HG02970 (cell line): ENCODE results near the gene SLC29A2.
"Not testable (repeated sequence)": the region's sequence is repeated elsewhere in the genome, so short reads cannot be mapped to it uniquely, and the experiment has no call there.

Source experiments
- ATAC-seq: cut with Tn5 transposase; IDR thresholded peaks from one replicate; pipeline ENCODE4 v1.9.1; 2021; ENCODE audit warnings: mild to moderate bottlenecking, moderate library complexity, moderate number of reproducible peaks; ENCODE audit not compliant: unreplicated experiment, low FRiP score

Gene SLC29A2

DNA sequence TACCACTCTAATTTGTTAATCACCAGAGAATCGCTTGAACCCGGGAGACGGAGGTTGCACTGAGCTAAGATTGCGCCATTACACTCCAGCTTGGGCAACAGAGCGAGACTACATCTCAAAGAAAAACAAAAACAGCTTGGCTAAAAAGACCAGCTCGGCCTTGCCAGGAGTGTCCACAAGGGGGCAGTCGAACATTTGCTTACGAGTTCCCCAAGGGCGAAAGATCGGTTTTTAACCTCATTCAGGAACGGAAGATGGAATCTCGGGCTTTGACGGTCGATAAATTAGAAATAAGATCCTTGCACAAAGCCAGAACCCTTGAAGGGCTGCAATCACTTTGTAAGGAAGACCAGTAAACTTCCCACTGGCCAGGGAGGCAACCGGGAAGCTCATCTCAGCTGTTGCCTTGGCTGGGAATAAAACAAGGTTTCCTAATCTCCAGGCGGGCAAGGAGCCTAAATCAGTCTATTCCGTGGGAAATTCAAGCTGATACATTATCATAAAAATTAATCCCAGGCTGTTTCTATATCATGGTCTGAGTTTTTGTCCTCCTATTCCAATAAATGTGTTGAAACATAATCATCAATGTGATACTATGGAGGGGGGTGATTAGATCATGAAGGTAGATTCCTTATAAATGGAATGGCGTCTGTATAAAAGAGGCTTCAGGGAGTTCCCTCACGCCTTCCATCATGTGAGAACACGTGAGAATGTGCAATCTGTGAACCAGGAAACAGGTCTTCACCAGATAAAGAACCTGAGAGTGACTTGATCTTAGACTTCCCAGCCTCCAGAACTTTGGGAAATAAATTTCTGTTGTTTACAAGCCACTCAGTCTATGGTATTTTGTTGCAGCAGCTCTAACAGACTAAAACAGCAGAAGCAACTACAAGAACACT lies 14.9 kb upstream of the SLC29A2 start:
- no peak for ATAC-seq

DNA sequence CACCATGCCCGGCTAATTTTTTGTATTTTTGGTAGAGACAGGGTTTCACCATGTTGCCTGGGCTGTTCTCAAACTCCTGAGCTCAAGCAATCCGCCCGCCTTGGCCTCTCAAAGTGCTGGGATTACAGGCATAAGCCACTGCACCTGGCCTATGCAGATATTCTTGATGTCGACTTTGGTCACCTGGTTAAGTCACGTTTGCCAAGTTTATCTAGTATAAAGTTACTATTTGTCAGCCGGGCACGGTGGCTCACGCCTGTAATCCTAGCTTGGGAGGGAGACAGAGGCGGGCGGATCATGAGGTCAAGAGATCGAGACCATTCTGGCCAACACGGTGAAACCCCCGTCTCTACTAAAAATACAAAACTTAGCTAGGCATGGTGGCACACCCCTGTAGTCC lies 12.8 kb upstream of the SLC29A2 start:
- ATAC-seq = not testable (repeated sequence)

DNA sequence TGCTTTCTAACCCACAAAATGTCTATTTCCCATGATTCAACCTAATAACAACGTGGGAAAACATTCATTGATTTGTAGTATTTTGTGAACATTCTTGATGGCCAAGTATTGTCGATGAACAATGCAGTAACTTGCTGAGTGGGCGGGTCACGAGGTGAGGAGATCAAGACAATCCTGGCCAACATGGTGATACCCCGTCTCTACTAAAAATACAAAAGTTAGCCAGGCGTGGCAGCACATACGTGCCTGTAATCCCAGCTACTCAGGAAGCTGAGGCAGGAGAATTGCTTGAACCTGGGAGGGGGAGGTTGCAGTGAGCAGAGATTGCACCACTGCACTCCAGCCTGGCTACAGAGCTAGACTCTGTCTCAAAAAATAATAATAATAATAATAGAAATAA lies 8.7 kb upstream of the SLC29A2 start:
- not testable (repeated sequence) for ATAC-seq

DNA sequence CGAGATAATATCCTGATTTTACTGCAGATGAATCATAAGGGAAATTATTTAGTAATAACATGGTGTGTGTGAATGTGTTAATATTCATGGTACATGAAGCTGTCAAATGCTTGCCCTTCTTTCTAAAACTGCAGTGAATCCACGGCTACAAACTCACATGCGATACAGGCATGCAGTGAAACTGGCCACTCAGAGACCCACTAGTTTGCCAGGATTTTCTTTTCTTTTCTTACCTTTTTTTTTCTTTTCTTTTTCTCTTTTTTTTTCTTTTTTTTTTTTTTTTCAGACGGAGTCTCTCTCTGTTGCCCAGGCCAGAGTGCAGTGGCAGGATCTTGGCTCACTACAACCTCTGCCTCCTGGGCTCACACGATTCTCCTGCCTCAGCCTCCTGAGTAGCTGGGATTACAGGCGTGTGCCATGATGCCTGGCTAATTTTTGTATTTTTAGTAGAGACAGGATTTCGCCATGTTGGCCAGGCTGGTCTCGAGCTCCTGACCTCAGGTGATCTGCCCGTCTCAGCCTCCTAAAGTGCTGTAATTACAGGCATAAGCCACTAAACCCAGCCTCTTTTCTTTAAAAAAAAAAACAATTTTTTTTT lies 2.2 kb upstream of the SLC29A2 start:
- ATAC-seq = not testable (repeated sequence)

DNA sequence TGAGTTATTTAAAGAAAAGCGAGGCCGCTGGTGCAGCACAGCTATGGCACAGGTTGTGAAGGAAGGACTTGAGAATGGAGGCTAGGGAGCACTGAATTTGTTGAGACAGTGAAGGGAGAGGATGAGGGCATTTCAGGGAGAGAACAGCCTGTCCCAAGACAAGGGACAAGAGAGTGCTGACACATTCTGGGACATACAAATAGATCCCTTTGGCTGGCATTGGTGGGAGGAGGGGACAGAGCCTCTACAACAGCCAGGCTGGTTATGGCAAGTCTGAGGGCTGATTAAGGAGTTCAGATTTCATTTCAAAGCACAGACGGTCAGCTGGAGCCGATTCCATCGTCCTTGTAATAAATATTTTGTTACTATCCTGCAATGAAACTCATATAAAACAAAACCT lies 1.7 kb upstream of the SLC29A2 start:
- no peak for ATAC-seq

DNA sequence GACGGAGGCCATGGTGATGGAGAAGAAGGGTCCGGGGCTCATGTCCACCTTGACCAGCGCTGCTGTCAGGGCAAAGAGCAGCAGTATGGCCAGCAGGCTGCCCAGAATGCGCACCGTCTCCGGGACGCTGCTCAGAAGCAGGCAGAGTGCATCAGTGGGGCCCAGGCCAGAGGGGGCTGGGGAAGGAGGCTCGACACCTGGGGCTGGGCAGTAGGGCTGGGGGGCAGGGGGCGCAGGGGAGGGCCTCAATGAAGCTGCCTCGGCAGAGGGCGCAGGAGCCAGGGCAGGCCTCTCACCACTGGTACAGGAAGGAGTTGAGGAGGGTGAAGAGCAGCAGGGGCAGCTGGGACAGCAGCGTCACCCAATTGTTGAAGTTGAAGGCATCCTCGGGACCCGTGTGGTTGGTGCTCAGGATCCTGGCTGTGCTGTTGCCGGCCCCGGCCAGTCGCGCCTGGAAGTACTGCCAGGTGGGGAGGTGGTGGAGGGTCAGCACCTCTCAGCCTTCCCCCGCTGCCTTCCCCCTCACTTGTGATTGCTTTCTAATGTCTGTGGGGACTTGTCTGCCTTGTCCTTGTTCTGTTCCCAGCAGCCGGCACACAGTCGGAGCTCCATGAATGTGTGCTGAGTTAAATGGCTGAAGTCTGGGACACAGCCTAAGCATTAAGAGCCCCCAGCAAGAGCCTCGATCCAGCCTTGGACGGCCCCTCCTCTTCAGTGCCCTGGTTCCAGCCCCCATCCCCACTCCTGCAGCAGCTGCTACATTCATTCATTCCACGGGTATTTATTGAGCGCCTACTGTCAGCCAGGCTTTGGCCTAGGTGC lies 2.3 kb downstream of the SLC29A2 start:
- ATAC-seq = no peak

DNA sequence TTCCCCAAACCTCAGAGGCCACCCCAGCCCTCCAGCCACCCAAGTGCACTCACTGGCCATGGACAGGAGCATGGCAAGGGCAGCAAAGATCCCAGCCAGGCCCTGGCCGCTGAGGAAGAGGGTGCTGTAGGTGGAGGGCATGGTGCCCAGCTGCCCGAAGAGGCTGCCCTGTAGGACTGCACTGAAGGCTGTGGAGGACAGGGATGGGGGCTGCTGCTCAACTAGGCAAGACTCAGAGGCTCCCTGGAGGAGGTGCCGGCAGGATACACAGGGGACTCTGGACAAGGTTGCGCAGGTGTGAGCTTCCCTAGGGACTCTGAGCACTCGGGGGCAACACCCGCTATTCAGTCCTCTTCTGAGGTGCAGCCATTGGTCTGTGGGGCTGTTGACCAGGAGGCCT lies 3.1 kb downstream of the SLC29A2 start:
- no peak for ATAC-seq

DNA sequence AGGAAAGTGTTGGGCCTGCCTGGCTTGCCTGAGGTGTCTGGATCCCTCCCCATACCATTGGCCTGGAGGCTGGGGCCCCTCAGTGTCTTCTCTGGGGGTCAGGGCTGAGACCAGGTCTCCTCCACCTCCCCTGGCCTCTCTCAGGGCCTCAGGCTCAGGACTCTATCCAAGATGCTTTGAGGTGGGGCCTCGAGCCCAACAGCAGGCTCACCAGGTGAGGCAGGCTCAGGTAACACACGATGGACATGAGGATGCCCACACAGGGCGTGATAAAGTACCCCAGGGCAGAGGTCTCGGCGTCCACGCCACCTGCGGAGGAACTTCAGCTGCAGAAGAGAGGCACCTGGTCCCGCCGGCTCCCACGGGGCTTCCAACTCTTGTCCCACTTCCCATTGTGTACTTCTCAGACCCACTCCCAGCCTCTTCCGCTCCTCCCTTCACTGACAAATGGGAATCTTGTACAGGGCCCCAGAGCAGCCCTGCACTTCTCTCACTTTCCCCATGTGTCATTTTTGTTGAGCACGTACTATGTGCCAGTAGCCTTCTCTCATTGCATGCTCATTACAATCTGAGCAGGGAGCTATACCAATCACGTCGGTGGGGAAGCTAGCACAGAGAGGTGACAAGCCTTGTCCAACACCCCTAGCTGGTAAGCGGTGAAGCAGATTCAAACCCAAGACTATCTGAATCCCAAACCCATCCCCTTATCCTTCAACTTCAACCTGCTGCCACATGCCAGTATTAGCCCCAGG lies 3.8 kb downstream of the SLC29A2 start:
- no peak for ATAC-seq

DNA sequence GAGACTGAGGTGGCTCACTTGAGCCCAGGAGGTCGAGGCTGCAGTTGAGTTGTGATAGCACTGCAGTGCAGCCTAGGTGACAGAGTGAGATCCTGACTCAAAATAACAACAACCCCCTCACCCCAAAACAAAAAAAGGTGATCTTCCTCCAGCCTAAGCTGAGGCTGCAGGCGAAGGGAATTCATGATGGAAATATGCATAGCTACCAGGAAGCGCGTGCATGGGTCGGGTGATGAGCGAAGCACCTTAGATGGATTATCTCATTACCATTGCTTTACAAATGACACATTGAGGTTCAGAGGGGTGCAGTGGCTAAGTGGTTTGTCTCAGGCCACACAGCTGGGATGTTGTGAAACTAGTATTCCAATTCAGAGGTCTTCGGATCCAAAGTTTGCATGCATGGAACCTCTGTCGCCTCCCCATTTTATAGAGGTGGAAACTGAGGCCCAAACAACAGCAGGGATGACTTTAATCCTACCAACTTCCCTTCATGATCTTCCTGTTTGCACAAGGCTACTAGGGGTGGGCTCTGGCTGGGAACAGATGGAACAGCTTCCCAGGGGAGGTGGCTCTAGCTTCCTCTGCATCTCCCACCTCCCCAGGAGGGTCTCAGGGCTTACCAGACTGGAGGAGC lies 4.6 kb downstream of the SLC29A2 start:
- no peak for ATAC-seq

DNA sequence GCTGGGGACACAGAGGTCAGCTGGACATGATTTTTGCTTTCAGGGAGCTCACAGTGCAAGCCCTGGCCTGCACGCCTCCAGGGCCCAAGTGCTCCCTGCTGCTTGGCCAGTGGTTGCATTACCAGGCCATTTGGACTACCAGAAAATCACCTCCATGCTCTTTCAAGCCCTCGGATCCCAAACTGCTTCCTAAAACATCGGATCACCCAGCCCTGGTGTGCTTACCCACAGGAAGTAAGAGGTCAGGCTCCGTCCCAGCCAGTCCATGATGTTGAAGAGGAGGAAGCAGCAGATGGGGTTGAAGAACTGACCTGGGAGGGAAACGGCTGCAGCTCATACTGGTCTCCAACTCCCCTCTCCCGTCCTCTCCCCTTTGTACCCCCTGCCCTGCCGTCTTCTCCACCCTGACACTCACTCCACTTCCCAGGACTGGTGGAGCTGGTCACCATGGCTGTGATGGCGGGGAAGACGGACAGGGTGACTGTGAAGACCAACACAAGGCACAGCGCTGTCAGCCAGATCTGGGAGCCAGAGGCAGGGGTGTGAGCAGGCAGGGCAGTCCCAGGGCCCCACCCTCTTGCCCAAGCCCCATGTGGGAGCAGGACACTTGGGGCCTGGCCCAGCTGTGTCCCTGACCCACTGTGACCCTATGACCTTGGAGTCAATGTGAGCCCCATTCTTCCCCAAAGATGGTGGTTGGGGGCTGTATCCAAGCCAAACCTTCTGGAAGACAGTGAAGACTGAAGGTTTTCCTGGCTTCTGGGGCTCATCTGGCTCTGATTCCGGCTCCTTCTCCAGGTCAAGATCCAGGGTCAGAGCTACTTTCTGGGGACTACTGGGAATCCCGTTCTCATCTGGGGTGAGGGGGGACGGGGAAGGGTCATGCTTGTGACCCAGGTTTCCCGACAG lies 5.6 kb downstream of the SLC29A2 start:
- no peak for ATAC-seq

DNA sequence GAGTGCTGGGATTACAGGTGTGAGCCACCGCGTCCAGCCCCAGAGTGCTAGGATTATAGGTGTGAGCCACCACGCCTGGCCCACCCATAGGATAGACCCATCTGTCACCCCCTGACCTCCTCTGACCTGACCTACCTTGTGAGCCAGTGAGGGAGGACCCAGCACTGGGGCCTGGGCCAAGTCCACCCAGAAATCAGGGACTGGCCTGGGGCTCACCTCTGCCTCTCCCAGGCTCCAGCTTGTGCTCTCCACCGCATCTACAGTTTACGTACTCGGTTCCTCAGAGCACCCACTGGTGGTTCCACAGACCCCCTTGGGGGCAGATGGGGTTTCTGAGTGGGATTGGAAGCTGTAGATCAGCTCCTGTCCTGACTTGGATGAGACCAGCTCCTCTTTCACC lies 6.4 kb downstream of the SLC29A2 start:
- no peak for ATAC-seq

DNA sequence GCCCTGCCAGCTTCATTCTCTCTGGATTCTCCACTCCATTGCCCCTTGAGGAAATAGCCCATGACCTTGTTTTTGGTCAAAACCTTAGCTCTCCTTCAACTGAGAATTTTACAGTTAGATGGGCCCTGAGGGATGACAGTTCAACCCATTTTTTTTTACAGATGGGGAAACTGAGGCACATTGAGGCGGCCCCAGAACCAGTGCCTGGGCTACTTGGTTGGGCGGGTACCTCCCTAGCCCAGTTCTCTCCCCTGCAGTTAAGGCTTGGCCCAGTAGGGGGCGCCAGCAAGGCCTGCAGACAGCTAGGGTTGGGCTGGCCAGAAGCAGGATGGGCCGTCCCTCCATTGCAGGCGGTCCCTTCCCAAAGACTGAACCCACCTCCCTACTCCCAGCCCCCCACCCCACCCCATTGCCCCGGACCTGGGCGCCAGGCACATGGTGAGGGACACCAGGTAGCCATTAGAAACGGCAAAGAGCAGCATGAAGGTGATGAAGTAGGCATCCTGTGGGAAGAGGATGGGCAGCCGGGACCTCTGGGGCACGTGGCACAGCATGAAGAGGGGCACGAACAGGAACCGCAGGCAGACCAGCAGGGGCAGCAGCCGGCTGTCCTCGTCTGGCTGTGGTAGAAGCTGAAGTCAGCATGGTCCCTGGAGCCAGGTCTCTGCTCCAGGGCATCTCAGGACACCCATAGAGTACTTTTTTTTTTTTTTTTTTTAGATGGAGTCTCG lies 7.6 kb downstream of the SLC29A2 start:
- no peak for ATAC-seq

DNA sequence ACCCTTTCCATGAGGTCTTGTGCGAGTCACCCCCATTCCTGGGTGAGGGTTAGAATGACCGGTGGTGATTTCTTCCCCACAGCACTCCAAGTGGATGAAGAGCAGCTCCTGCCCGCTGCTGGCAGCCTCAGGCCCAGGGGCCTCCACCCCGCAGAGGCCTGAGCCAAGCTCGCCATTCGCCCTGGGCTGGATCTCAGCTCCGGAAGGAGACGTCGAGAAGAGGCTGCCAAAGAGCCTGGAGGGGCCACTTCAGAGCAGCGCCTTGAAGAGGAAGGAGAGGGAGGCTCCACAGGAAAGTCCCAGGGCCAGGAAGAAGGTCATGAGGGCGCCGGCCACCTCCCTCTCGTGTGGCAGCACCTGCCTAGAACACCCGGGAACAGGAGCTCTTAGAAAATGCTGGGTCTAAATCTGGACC lies 8.4 kb downstream of the SLC29A2 start:
- ATAC-seq = no peak

DNA sequence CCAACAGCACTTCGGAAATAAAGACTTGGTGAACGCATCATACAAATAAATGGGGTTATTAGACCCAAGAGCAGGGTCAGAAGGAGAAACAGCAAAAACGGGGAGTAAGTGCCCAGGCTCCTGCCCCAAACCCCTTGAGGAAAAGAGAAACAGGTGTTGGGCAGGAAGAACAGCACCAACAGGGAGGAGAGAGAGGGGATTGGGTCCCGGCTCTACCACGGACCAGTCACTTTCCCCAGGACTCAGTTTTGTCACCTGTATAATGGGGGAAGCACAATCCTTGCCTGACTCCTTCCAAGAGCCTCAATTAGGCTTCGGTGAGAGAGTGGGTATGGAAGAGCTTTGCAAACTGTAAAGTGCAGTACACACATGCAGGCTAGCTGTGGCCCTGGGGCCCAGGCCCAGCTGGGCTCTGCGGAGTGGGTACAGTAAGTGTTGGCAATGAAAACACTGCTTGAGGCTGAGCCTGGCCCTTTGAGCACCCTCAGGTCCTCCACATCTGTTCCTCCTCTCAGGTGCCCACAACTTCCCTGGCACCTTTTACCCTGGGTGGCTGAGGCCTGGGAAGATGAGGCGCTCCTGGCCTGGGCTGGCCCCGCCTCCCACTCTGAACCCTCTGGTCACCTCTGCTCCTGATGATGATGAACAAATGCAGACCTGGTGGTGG lies 8.9 kb downstream of the SLC29A2 start:
- ATAC-seq = no peak

DNA sequence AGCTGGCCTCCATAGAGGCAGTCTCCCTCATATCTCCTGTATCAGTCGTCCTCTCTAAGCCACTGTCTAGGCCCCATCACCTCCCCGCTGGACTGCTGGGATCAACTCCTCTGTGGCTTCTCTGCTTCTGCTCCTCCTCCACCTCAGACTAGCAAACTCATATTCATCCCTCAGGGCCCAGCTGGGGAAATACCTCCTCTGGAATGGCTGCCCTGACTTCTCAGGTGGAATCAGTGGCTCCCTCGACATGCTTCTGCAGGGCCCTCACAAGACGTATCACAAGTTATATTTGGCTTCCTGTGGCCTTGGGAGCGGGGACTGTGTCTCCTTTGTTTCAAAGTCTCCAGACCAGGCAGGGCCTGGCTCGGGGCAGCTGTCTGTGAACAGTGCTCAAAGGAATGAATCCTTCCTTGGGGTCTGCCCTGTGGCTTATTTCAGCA lies 10.0 kb downstream of the SLC29A2 start:
- no peak for ATAC-seq

DNA sequence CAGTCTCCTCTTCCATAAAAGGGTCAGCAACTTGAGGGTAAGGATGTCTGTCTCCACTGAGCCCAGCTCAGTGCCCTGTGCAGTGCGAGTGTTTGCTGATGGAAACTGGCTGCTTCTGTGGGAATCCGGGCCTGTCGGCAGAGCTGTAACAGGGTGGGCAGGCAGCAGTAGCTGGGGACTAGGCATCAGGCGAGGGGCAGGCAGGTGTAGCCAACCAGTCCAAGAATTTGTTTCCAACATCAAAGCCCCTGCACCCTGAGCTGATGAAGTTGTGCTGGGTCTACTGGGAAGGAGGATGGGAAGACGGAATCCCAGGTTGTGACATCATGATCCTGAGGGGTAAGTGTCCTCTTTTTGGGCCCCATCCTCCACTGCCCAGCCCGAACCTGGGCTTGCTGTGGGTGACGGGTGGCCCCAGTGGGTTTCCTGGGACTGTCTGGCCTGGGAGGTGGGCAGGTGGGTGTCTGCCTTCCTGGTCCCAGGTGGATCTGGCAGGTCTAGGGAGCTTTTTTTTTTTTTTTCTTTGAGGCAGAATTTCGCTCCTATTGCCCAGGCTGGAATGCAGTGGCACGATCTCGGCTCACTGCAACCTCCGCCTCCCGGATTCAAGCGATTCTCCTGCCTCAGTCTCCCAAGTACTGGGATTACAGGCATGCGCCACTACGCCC lies 11.0 kb downstream of the SLC29A2 start:
- ATAC-seq = no peak

DNA sequence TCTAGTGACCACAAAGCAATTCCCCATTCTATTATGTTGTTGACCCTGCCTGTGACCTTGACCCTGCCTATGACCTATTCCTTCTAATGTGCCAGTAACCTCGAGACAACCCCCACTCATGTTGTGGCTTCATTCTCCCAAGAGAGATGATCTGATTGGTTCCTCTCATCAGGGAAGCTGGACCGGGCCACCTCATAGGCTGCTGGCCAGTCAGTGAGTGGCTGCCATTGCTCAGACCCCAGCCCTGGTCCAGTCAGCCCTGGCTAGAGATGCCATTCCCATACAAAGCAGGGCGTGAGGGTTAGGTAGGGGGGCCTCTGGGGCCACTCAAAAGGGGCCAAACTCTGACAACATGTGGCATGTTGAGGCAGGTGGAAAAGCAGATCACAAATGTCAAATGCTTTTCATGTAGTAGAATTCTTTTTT lies 11.9 kb downstream of the SLC29A2 start:
- no peak for ATAC-seq
